Cerebellar nuclear complex (tissue), 1 donor: ENCODE data around the gene CHRM1.

ENCODE experiments used
- DNase-seq, 2 experiments: peaks; one replicate each; lab custom pipeline; 2025; lab: John Stamatoyannopoulos, UW

CHRM1 gene

DNA sequence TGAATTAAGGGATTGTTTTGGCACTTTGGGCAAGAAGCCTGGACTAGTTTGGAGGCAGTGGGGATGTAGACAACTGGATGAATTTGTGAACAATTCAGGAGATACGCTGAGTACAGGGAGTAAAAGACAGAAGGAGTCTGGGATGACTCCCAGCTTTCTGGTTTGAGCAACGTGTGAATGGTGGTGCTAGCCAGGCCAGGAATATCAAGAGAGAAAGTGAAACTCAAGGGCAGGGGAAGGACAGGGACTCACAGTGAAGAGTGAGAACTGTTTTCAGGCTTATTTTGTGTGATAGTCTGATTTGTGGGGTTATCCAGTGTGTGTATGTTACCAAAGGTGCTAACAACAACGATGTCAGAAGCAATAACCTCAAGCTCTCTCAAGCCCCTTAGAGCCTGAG lies 15.9 kb downstream of the CHRM1 start:
- no peak for DNase-seq

DNA sequence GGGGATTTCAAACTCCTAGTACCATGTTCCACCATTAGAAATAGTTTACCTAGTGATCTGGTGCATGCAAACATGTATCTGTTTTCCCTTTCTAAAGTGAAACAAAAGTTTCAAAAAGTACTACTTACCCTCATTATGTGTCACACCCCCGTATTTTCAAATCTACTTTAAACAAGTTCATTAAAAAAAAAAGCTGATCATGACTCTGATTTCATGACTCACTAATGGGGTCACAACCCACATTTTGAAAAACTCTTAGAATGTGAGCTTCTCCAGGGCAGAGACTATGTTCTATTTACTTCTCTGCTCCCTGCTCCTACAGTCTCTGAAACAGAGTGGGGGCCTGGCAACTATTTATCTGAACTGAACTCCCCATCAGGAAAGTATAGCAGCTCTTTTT lies 18.2 kb downstream of the CHRM1 start:
- DNase-seq: no peak

DNA sequence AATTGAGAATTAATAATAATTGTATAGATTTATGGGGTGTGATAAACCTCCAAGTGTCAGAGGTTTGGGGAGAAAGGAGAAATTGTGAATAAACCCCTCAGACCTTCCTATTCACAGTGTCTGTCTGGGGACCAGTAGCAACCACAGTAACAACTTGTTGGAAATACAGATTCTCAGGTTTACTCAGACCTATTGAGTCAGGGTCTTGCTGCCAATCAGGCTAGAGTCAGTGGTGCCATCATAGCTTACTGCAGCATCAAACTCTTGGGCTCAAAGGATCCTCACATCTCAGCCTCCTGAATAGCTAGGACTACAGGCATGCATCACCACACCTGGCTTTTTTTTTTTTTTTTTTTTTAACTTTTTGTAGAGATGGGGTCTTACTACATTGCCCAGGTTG lies 23.1 kb downstream of the CHRM1 start:
- DNase-seq: no peak

DNA sequence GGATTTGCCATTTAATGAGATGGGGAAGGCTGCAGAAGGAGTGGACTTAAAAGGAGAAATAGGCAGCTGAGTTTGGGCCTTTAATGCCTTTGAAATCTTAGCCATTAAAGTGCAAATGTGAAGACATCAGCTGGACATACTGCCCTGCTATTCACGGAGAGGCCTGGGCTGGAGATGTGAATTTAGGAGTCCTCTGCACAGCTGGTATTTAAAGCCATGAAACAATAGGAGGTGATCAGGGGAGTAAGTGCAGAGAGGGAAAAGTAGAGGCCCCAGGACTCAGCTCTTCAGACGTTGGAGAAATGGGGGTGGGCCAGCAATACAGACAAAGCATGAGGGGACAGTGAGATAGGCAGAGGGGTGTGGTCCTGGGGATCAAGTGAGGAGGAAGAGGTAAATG lies 23.9 kb downstream of the CHRM1 start:
- DNase-seq: no peak

DNA sequence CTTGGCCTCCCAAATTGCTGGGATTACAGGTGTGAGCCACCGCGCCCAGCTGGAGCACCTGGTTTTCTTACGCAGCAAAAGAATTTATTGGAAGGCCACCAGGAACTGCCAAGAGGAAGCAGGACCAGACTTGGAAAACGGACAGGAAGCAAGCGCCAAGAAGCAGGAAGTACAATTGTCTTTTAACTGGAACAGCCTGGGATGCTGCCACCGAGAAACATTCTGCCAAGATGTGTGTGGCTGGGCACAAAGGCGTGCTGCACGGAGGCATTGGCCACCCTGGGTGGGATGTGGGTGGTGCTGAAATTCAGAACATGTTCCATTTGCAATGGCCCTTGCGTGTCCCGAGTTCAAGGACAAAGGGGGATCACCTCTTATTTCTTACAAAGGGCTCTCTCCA lies 25.1 kb downstream of the CHRM1 start:
- no peak for DNase-seq

DNA sequence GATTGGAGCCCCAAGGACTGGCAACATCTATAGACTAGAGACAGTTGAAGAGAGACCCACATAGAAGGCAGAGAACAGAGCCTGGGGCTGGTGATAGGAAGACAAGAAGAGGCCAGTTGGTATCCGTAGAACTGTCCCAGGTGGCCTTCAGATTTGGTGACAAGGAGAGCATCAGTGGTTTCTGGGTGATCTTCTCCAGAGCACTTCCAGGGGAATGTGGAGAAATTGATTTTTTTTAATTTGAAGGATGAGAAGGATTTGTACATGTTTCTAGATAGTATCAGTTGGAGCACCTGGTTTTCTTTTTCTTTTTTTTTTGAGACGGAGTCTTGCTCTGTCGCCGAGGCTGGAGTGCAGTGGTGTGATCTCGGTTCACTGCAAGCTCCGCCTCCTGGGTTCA lies 25.7 kb downstream of the CHRM1 start:
- no peak for DNase-seq

DNA sequence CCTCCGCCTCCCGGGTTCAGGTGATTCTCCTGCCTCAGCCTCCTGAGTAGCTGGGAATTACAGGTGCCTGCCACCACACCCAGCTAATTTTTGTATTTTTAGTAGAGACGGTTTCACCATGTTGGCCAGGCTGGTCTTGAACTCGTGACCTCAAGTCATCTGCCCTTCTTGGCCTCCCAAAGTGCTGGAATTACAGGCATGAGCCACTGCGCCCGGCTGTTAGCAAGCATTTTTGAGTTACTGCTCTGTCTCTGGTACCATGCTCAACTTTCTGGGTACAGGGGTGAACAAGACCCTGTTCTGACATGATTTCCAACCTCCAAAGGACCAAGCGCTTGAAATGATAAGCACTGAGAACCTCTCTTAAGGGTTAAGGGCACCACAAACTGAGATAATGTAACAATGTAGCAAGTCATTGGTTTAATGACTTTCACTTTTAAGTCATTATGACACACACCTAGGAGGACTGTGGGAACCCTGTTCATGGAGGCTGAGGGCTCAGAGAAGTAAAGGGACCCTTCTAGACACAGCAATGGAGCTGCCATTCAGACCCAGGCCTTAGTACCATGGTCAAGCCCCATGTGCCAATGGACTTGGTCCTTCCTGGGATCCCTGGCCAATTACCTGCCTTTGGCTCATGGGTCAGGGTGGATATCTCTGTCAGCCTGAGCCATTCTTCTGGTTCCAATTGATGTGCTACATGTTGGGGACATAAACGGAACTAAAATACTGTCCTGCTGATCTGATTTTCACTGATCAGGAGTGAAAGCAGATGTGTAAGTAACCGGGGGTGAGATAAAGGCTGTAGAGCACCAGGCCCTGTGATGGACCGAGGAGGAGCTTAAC lies 28.9 kb downstream of the CHRM1 start:
- no peak for DNase-seq

DNA sequence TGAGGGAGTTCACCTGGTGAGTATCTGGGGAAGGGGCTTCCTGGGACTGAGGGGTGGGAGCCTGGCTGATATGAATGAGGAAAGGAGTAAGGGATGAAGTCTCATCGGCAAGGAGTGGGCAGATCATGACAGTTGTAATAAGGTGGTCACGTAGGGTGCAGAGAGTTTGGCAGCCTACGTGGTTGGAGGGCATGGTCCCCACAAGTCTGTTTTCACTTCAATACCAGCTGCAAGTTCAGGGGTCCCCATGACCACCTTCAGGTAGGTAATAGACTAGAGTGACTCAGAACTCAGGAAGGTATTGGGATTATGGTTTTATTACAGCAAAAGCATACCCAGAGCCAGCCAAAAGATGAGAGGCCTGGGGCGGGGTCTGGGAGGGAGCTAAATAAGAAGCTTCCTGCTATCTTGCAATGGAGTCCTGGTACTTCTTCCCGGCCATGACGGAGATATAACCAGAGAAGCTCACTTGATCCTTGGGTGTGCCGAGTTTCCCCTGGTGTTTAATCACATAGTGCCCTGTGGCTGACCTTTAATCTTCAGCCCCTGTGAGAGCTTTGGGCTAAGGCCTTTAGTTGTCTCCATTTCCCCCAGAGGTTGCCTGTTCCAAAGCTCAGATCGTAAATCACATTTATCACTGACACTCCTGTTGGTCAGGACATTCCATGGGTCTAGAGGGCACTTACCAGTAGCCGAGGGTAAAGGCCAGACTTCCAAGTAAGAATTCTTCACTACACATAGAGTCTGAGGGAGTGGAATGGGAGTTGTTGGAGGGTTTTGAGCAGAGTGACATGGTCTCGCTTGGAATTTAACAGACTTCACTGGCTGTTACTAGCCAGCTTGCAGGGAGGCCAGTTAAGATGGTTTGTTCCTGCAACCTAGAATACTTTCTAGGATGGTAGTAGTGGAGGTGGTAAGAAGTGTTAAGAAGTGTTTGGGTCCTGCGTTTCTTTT lies 31.4 kb downstream of the CHRM1 start:
- DNase-seq: no peak

DNA sequence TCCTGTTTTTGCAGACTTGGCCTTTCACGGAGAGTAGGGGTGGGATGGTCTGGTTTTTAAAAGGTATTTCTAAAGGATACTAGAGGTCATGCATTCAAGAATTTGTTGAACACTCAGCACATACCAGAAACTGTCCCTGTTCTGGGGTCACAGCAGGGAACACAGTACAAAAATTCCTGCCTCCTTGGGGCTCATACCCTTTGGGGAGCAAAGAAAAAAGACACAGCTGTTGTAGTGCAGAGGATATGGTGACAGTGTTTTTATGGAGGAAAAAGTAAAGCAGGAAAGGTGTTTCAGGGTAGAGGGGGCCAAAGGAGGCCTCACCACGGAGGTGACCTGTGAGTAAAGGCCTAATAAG lies 32.1 kb downstream of the CHRM1 start:
- no peak for DNase-seq

DNA sequence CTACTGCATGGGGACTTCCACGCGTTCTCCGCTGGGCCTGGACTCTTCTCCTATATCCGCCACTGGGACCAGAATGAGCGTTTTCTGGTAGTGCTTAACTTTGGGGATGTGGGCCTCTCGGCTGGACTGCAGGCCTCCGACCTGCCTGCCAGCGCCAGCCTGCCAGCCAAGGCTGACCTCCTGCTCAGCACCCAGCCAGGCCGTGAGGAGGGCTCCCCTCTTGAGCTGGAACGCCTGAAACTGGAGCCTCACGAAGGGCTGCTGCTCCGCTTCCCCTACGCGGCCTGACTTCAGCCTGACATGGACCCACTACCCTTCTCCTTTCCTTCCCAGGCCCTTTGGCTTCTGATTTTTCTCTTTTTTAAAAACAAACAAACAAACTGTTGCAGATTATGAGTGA lies 32.8 kb downstream of the CHRM1 start:
- no peak for DNase-seq

DNA sequence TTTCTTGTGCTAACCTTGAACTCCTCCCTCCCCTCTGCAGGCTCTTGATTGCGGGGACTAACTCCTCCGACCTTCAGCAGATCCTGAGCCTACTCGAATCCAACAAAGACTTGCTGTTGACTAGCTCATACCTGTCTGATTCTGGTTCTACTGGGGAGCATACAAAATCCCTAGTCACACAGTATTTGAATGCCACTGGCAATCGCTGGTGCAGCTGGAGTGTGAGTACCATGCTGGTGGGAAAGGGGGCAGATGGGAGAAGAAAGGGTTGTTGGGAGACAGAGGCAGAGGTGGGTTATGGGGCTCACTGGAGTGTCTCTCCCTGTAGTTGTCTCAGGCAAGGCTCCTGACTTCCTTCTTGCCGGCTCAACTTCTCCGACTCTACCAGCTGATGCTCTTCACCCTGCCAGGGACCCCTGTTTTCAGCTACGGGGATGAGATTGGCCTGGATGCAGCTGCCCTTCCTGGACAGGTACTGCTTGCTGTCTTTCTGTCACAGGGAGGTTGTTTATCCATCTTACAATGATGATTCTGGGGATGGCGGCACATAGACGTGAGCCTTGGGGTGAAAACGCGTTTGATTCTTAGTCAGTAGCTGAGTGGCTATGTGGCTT lies 35.9 kb downstream of the CHRM1 start:
- no peak for DNase-seq

DNA sequence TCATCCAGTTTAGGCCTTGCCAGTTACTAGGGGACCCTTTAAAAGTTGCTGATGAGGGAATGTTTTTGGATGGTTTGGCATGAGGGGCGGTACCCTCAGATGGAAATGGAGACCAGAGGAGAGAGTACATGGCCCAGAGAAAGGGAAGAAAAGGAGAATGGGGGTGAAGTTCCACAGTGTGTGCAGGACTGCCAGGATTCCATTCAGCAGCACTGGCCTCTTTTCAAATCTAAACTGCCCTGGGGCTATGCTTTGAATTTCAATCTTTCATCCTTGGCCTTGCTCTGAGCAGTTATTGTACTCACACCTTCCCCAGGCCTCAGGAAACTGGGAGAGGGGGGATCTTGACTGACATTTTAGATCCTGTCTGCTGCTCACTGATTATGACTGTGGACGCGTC lies 37.5 kb downstream of the CHRM1 start:
- DNase-seq: no peak

DNA sequence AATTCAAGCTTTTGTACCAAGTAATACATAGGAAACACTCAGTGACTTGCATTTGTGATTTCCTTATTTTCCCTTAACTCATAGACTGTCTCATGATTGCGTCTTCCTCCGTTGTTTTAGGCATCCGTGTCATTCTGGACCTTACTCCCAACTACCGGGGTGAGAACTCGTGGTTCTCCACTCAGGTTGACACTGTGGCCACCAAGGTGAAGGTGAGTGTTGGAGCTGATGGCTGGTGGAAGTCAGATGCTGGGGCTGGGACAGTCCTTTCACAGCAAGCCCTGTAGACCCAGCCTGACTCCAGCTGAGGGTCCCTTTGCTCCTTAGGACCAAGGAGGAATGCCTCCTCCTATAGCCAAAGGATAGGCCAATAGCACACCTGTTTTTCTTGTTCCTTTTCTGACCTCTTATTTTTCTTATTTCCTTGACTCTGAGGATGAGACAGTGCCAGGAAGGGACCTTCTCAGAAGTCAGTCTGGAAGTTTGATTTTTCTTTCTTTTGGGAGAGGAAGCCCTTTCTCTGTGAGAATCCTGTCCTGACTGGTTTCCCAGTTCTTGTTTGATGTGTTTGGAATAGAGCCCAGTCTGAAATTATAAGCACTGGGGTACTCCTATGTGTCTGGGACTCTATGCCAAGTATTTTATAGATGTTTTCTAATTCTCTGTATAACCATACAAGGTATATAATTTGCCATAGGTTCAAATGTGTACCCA lies 38.2 kb downstream of the CHRM1 start:
- no peak for DNase-seq

DNA sequence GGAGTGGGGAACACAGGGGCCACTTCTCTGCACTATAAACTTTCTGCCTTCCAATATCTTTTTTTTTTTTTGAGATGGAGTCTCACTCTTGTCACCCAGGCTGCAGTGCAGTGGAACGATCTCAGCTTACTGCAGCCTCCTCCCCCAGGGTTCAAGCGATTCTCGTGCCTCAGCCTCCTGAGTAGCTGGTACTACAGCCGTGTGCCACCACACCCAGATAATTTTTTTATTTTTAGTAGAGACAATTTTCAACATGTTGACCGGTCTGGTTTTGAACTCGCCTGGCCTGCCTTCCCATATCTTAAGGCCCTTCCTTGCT lies 38.8 kb downstream of the CHRM1 start:
- DNase-seq: no peak

DNA sequence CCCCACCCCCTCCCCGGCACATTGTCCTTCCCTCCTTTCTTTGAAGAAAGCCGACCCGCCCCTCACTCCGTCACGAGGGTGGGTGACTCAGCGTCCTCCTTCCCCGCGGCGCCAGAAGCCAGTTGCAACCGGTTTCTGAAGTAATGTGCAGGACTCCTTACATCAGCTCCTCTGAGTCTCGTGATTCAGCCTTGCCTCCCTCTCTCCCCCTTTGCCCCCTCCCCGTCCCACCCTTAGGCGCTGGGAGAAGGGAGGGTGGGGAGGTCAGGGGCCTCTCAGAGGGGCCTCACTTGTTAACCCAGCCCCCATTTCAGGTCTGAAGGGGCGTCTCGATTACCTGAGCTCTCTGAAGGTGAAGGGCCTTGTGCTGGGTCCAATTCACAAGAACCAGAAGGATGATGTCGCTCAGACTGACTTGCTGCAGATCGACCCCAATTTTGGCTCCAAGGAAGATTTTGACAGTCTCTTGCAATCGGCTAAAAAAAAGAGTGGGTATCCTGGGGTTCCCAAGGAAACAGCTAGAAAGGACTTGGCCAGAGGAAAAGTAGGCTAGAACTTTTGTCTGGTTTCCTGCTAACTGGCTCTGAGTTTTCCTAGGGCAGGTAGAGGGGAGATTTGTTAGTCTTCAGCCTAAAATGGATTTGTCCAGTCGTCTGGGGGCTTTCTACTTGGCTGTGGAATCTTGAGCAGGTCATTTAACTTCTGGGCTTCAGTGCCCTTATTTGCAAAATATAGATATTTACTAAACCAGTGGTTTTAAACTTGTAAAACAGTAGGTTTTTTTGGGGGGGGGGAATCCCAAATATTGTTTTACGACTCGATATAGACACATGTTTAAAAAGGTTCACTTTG lies 39.4 kb downstream of the CHRM1 start:
- no peak for DNase-seq

DNA sequence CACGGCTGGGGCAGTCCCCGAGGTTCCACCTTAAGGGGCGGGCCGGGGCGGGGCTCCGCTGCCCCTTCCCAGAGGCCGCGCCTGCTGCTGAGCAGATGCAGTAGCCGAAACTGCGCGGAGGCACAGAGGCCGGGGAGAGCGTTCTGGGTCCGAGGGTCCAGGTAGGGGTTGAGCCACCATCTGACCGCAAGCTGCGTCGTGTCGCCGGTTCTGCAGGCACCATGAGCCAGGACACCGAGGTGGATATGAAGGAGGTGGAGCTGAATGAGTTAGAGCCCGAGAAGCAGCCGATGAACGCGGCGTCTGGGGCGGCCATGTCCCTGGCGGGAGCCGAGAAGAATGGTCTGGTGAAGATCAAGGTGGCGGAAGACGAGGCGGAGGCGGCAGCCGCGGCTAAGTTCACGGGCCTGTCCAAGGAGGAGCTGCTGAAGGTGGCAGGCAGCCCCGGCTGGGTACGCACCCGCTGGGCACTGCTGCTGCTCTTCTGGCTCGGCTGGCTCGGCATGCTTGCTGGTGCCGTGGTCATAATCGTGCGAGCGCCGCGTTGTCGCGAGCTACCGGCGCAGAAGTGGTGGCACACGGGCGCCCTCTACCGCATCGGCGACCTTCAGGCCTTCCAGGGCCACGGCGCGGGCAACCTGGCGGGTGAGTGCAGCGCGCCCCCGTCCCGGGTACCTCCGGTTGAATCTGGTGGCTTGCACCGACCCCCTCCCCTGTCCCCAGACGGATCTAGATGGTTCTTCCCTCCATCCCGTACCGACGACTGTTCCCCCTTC lies 40.2 kb downstream of the CHRM1 start, which contains the start of gene SLC3A2:
Gene SLC3A2, plus strand, starts transcription at position 94 of the 776 bp plus-strand sequence. Its CDS starts 128 bp downstream, at position 222.
- peak in 1 of 2 experiments; percentile 45 for DNase-seq

DNA sequence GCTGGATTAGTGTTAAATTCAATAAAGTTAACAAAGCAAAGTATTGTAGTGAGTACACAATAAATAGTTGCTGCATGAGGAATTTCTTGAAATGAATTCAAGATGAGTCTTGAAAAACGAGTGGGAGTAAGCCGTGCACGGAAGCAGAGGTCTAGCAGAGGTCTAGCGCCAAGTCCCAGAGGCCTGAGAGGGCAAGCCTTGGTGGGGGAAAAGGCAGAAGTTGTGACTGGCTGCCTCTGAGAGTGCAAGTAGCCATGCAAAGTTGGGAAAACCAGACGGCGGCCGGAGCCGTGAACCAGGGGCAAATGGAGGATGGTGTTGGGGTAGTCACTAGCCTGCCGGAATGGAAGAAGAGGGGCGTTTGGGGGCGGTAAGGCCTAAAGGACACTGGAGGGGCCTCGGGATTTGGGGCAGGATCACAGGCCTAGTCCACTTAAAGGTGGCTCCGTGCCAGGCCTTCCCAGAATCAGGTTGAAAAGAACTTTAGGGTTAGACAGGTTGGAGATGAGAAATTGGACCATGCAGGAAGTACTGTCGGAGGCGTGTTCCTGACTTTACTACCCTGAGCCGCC lies 40.8 kb downstream of the CHRM1 start:
- DNase-seq: peak in 1 of 2 experiments; percentile 19

DNA sequence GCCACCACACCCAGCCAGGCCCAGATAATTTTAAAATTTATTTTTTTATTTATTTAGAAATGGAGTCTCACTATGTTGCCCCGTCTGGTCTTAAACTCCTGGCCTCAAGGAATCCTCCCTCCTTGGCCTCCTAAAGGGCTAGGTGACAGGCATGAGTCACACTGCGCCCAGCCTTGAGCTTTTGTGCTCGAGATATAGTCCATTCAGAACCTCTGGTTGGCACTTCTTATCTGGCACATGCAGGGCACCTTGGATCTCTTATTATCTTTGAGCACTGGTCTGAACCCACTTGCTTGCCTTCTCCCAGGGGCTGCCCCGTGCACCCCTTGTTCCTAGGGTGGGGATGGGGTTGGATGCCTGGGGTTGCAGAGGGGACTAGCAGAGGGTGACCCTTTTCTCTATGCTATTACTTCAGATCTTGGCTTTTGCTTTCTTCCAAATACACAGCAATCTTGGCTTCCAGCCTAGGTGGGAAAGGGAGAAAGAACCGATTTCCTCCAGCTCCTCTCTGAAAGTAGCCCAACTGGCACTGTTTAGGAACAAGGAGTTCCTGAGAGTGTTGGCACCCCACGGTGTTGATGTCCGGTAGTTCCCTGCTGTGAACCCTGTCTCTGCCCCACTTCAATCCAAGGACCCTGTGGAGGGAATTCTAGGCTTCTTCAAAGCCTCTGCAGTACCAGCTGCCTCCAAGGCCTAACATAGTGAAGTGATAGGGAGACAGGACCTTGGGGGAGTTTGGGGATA lies 41.8 kb downstream of the CHRM1 start:
- no peak for DNase-seq

DNA sequence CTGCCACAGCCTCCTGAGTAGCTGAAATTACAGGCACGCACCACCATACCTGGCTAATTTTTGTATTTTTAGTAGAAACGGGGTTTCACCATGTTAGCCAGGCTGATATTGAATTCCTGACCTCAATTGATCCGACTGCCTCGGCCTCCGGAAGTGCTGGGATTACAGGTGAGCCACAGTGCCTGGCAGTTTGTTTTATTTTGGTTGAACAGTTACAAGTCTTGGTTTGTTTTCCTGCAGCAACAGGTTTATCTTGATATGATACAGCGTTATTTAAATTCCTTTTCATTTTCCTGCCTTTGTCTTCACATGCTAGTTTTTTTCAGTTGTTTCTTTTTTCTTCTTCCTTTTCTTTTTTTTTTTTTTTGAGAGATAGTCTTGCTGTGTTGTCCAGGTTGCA lies 44.5 kb downstream of the CHRM1 start:
- no peak for DNase-seq
